ENCODE results near the gene SYNDIG1.

The SYNDIG1 gene

DNA sequence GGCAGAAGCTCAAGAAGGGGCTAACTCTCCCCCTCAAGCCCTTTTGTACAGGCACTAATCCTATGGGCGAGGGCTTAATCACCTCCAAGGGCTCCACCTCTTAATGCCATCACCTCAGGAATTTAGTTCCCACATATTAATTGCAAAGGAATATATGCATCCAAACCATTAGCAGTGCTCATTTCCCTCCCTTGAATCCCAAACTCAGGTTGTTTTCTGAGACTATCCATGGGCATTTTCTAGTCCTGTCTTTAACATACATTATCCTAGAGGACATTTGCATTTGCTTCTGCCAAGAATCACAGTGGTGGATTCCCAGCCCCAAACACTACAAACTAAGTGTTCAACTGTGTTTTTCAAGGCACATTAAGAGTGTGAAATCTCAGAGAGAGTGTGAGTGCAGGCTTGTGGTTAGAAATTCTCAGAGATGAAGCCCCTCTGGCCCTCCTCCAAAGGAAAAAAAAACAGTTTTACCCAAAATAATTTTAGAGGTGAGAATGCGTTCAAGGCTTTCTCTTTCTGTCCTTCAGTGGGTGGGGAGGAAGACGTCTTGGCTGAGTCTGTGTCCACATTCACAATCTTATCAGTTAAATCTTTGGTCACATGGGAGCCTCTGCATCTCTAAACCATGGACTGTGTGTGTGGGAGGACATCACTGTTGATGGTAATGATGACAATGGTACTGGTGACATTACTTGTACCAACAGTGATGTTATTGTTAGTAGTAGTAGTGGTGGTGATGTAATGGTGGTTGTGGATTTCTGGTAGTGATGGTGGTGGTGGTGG is 59.3 kb downstream of the SYNDIG1 start:
- no peak for DNase-seq (ENCODE audit: low read depth in 2 of 2)

DNA sequence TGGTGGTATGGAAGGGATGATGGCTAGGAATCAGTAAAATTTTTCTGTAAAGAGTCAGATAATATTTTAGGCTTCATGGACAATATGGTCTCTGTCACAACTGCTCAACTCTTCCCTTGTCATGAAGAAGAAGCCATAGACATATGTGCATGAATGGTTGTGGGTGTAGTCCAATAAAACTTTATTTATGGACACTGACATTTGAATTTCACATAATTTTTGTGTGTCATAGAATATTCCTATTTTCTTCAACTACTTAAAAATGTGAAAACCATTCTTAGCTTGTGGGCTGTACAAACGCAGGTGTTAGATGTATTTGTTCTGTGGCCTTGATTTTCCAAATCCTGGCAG is 59.9 kb downstream of the SYNDIG1 start:
- DNase-seq (ENCODE audit: low read depth in 2 of 2), result no peak

DNA sequence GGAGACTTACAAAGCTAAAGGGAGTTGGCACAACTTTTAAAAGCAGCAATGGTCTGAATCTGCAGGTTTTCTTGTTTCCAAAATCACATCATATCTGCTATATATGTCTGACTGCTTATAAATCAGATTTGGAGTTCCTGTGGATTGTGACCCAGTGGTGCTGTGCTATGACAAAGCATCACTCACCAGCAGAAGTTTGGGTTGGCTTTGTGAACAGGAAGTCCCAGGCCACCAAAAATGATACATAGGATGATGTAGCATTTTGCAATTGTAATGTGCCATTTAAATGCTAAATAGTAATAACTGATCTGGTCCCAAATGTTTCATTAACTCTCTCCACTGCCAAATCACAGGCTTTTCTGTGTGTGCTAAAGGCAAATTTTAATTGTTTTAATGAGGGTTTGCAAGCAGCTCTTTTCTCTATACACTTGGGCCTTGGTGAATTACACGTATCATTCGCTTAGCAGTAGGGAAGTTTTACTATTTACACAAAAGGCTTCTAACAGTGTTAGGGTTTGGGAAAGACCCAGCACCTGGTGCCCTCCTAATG is 60.8 kb downstream of the SYNDIG1 start:
- DNase-seq (ENCODE audit: low read depth in 2 of 2), result no peak

DNA sequence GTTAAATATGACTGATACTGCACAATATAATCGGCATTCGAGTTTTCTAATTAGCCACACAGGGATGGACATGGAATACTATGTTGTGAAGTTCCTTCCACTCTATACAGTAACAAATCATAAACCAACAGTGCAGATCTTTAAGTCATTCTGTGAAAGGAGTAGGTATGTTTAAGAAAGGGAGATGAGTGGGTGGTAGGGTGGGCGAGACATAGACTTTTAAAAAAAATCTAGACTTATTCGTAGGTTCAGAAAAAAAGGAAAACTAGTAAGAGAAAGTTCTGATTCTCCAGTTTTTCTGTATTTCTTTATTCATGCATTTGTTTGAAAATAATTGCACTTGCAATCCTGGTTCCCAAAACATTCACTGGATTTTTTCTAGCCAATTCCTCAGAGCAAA is 61.8 kb downstream of the SYNDIG1 start:
- no peak for DNase-seq (ENCODE audit: low read depth in 2 of 2)

DNA sequence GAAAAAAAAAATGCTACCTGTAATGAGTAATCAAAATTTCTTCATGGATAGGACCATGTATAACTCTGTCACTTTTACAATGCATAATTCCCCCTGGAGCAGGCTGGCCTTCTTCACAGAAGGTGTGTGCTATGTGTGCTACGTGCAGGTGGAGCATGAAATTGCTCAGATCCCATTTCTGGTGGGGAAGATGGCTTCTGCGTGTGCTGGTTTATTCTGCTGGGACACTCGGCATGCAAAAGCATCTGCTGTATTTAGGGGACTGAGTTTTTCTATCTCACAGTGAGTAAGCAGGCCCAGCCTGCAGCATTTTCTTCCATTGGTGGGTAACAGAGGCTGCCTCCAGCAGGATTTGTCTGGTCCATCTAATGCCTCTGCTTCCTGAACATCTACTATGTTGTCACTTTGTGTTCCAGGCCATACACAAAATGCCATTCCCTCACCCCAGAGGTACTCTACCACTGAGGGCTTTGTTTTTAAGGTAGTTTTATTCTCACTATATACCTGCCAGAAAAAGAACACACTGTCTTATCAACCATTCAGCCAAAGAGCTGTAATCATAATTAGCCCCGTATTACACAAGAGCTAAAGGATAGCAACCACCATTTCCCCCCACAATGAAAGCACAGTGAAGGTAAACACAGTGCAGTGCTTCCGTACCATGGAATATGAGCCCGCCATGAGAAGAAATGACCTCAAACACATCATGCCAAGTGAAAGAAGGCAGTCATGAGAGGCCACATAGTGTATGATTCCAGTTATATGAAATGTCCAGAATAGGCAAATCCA is 62.4 kb downstream of the SYNDIG1 start:
- DNase-seq (ENCODE audit: low read depth in 2 of 2), result no peak

DNA sequence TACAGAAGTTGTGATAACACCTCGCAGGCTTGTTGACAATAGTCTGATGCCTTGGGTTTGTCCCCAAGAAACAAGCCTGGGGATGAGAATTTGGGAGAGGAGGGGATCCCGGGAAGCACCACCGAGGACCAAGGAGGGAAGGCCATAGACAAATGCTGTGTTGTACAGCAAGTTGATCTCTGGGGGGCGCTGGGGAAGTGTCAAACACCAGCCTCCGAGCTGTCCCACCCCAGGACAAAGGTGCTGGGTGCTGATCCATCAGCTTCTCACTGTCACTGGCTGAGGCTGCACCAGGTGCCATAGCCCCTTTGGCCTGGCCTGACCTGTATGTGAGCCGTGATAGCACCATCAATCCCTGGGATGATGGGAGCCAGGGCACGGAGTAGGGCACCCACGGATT is 64.0 kb downstream of the SYNDIG1 start:
- no peak for DNase-seq (ENCODE audit: low read depth in 2 of 2)

DNA sequence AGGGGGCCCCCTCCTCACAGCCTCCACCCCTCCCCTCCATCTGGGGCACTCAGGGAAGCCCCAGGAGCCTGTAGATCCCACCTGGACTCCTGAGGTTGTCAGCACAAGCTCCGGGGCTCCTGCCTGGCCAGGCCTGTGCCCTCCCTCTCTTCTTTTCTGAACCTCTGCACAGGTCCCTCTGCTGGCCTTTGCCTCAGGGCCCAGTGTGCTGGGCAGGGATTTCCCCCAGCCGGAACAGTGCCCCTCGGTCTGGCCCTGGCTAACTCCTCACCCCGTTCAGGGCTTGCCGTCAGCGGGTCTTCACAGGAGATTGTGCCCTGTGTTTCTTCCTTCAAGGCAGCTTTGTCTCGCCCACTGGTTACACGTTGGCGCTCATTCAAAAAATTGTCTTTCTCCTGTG is 64.9 kb downstream of the SYNDIG1 start:
- DNase-seq (ENCODE audit: low read depth in 2 of 2), result no peak

DNA sequence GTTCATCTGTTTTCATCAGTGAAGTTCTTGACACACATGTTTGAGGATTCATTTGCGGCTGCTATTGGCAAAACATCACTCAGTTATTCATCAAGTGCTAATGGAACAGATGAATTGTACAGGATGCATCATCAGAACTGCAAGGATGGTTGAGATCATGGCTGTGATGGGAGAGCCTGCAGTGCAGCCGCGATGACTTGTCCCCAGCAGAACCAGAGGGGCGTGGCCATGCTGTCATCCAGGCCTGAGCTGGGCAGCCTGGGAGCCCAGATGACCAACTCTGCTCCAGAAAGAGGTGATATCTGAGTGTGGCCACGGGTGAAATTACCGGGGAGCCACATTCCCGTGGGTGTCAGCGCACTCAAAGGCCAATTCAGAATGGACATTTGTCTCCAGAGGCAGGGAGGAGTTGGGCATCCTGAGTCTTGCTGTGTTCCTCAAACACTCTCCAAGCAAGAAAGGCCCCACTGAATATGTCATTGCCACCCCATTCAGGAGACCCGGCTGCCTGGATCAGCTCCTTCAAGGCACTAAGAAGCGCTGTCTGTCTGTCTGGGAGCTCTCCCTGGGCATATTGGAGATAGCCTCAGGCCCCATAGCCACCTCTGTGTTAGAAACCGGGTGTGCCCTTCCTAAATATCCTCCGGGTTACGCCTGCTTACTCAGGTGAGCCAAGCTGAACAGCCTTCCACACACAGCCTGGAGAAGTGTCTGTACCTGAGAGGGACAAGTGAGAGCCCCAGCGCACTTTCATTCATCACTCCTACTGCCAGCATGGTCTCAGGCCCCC is 66.7 kb downstream of the SYNDIG1 start:
- DNase-seq (ENCODE audit: low read depth in 2 of 2), result no peak

DNA sequence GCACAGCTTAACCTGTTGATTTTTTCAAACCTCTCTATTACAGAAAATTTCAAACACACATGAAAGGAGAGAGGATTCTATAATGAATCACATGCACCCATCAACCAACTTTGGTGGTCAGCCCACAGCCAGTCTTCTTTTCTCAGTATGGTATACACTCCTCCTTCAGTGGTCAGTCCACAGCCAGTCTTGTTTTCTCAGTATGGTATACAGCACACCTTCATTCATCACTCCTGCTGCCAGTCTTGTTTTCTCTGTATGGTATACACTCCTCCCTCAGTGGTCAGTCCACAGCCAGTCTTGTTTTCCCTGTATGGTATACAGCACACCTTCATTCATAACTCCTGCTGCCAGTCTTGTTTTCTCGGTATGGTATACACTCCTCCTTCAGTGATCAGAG is 67.8 kb downstream of the SYNDIG1 start:
- no peak for DNase-seq (ENCODE audit: low read depth in 2 of 2)

DNA sequence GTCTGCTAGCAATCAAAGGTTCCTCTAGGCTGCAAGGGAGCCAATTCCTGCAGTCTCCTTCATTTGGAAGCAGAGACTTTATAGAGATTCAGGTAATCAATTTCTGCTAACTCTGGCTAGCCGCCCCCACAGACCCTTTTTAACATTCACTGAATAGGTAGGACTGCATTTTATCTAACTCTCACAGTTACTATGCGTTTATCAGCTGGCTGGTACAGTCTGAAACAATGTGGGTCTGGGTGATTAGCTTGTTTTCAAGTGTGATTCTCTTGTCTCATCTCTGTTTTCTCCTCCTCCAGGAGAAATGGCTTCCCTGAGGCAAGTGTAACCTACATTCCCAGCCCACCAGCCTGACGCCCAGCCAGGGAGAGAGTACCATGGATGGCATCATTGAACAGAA is 73.3 kb downstream of the SYNDIG1 start:
- no peak for DNase-seq (ENCODE audit: low read depth in 2 of 2)

DNA sequence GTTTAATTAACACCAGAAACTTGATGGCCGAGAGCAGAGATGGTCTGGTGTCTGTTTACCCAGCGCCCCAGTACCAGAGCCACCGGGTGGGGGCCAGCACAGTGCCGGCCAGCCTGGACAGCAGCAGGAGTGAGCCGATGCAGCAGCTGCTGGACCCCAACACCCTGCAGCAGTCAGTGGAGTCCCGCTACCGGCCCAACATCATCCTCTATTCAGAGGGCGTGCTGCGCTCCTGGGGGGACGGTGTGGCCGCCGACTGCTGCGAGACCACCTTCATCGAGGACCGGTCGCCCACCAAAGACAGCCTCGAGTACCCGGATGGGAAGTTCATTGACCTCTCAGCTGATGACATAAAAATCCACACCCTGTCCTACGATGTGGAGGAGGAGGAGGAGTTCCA is 73.7 kb downstream of the SYNDIG1 start:
- DNase-seq (ENCODE audit: low read depth in 2 of 2), result no peak

DNA sequence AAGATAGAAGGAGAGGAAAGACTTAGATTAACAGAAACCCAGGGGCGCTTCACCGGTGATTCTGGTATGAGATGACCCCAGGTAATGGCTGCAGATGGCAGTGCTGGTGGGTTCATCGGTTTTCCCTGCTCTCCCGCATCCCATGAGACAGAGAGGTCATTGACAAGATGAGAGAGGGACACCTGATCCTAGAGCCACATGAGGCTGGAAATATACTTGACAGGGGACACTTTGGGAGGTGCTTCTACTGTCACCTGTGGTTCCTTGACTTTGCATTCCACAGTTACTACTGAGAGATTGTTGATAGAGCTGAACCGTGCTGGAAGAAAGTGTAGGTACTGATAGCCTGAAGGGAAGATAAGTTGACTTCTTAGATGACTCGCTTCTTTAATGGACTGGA is 74.3 kb downstream of the SYNDIG1 start:
- DNase-seq (ENCODE audit: low read depth in 2 of 2), result no peak

DNA sequence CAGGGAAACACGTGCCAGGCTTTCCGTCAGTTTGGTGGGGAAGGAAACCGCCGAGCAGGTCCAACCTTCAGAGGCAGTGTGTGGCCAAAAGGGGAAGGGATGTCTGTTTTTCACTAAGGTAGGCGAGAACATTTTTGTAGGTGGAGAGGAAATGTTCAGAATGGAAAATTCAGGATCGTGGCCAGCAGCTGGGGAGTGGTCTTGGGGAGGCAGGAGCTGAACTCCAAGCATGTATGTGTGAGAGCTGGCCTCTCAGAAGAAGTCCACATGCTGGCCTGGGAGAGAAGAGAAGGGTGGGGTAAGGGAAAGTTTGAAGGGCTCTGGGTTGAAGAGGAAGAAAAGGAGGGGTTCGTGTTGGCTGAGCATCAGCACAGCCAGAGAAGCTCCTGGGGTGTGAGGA is 74.9 kb downstream of the SYNDIG1 start:
- no peak for DNase-seq (ENCODE audit: low read depth in 2 of 2)

DNA sequence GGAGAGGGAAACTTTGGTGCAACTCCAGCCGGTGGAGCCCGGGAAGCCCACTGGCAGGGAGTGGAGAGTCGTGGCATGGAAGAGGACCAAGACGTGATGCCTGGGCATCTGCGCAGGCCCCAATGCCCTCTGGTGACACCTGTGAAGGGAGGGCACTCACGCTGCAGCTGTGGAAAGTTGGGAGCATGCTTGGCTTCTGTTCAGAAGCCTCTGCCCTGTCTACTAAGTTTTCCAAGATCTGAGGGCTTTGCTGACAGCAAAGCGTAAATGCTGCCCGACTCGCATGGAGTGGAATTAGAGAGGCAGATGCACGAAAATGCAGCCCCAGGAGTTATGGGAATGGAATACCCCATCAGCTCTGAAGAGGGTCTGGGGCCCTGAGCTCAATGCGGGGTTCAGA is 75.7 kb downstream of the SYNDIG1 start:
- DNase-seq (ENCODE audit: low read depth in 2 of 2), result no peak

DNA sequence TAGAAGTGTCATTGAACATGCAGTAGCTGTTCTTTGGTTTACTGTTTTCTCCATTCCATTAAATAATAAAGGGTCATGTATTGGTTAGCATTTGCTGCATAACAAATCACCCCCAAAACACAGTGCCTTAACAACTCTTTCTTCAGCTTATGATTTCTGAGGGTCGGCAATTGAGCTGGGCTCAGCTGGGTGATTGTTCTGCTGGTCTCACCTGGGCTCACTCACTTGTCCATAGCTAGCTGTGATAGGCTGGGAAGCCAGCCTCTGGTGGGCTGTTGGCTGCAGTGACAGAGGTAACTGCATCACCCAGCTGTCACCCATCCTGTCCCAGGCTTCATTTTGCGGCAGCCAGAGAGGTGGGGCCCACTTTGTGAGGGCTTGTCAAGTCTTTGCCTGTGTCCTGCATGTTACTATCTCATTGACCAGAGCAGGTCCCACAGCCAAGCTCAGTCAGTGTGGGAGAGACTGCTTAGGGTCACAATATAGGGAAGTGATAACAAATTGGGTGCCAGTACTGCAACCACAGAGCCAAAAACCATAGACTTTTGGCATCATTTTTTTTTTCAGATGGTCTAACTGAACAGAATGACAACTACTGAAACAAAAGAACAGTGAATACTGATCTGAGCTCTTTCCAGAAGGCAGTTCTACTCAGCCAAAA is 76.9 kb downstream of the SYNDIG1 start:
- DNase-seq (ENCODE audit: low read depth in 2 of 2), result no peak

DNA sequence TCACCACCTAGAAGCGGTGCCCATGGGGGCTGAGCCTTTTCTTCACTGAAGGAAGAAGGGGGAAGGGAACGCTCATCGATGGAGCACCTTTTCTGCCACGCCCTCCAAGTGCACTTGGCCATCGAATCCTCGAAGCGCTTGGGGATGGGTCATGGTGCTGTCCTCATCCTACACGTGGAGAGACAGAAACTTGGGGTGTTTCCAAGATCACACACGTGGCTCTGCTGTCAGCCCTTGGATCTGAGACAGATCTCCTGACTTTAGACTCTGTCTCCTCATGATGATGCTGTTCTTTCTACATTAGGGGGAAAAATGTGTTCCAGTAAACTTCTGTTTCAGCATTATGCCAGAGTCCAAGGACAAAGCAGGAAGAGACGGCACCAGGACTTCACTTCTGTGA is 78.5 kb downstream of the SYNDIG1 start:
- DNase-seq (ENCODE audit: low read depth in 2 of 2), result no peak

DNA sequence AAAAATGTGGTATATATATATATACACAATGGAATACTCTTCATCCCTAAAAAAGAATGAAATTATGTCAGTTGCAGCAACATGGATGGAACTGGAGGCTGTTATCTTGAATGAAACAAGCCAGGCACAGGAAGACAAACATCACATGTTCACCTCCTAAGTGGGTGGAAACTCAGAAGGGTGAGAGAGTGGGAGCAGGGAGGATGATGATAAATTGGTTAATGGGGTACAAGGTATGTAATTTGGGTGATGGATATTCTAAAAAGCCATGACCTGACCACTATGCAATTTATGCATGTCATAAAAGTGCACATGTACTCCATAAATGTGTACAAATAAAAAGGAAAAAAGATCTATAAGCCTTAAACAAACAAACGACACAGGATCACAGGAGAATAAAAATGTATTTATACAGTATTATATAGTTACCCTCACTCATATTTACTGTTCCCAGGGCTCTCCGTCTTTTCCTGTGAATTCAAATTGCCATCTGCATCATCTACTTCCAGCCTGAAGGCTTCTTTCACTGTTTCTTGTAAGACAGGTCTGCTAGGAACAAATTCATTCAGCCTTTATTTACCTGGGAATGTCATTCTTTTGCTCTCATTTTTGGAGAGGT is 89.8 kb downstream of the SYNDIG1 start:
- no peak for DNase-seq (ENCODE audit: low read depth in 2 of 2)

DNA sequence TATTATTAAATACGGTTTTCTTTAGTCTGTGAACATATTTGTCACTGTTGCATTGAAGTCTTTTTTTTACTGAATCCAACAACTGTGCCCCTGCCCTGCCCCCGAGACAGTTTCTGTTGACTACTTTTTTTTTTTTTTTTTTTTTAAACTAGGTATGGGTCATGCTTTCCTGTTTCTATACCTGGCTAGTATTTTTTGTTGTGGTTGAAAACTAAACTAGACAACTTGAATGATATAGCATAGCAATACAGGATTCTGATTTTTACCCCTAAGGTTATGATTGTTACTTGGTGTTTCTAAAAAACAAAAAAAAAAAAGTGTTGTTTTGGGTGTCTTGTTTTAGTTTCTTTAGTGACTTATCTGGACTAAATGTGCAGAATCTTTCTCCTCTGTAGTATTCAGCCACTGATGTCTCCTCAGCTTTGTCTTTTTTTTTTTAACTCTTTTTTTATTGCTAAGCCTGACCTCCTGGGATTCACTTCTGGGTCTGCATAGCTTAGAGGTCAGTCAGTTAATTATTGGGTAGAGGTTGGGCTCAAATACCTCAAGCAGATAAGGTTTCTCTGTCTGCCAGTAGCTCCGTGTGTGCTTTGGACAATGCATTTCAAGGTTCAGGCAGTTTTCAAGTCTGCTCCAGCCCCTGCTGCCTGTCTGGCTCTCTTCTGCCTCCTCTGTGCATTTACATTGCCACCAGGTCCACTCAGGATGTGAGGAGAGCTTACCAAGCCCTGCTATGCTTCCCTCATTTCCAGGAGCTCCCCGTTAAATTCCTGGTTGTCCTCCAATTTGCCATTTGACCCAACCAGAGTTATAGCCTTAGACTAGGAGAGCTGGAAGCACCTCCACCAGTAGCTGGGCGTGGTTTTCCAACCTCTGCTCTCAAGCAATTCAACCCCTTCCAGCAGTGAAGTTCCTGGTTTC is 91.4 kb downstream of the SYNDIG1 start:
- no peak for DNase-seq (ENCODE audit: low read depth in 2 of 2)

DNA sequence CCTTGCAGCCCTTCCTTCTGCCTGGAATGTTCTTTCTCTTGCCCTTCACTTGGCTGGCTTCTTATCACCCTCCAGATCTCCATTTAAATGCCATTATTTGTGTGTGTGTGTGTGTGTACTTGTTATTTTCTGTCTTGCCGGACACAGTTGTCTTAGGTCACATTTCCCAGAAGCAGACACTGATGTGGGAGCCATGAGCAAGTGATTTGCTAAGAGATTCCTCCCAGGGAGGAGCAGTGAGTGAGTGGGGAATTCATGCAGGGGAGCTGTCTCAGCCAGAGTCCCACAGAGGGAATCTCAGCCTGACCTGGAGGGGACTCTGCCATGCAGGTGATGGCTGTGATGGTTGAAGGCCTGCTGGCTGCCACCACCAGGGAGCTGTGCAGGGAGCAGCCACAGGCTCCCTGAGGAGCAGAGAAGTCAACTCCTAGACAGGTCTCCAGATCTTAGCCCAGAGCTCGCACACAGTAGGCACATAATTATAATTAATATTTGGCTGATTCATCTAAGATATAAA is 96.5 kb downstream of the SYNDIG1 start:
- no peak for DNase-seq (ENCODE audit: low read depth in 2 of 2)

DNA sequence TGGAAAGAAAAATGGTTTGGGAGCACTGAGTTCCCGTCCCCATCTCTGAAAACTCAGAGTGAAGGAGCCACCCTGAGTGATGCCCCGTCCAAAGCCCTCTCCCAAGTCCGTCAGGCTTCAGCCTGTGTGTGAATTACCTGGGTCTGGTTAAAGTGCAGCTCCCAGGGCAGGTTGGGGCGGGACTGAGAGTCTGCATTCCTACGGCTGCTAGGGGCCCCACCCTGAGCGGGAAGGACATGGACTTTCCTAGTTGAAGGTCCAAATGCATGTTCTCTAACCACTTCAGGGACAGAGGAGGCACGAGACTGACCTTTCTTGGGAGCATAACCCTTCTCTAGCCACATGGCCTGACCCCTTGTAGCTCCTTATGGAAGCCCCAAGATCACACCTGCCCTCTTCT is 97.2 kb downstream of the SYNDIG1 start:
- no peak for DNase-seq (ENCODE audit: low read depth in 2 of 2)

All from stimulated activated CD4-positive, alpha-beta T cell treated with anti-CD3 and anti-CD28 coated beads, Interleukin-4, amount 100 ng/mL, for 48 hours (primary cell).